GM23248 (cell line): ENCODE data around the gene CCNF.

Experiments
- EZH2 ChIP-seq: fragments of 200-600 bp; sonication (generic); IDR thresholded peaks from 2 replicates; pipeline ENCODE4 v1.6.1; 2018; ENCODE audit warnings: antibody characterized with exemption, mild to moderate bottlenecking; ENCODE audit not compliant: insufficient read depth, poor library complexity, severe bottlenecking
- EZH2phosphoT487 ChIP-seq: fragments of 200-600 bp; sonication (generic); IDR thresholded peaks from 2 replicates; pipeline ENCODE4 v1.6.1; 2018; ENCODE audit warnings: antibody characterized with exemption, moderate library complexity, mild to moderate bottlenecking, low read depth; ENCODE audit not compliant: insufficient read depth

- TF ChIP-seq EZH2phosphoT487: no peak
- no peak for TF ChIP-seq EZH2
Measured at GRCh38 chr16:2468725-2469398, 39.6 kb downstream of the CCNF start.
